PC-9 (cell line): ENCODE measurements around the gene DPYD.

Experiments
- EZH2 ChIP-seq: fragments of 200-600 bp; sonication (generic); IDR thresholded peaks from 2 replicates; pipeline ENCODE4 v1.8.0; 2017; ENCODE audit warnings: antibody characterized with exemption, low read depth
- TF ChIP-seq, protein P1 (sequence below): fragments of 200-600 bp; sonication (generic); conservative IDR thresholded peaks from 2 replicates; pipeline ENCODE4 v1.6.1; 2017; ENCODE audit warnings: mixed run types, antibody characterized with exemption, mild to moderate bottlenecking, moderate library complexity

DNA sequence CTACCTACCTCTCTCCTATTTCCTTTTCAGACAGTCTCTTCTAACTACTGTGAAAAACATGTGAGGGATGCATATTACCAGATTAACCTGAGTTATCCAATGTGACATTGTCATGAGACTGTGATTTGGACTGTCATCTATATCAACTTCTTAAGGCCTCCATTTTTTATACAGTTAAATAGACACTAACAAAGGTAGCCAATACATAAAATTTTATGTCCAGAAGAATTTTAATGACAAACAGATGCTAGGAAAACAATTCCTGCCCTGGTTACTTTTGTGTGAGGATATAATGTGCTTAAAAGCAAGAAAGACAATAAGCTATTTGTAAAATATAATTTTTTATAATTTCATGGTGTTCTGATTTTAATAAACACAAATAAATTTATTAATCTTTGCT, 136.2 kb downstream of the DPYD start:
- TF ChIP-seq, protein P1, sequence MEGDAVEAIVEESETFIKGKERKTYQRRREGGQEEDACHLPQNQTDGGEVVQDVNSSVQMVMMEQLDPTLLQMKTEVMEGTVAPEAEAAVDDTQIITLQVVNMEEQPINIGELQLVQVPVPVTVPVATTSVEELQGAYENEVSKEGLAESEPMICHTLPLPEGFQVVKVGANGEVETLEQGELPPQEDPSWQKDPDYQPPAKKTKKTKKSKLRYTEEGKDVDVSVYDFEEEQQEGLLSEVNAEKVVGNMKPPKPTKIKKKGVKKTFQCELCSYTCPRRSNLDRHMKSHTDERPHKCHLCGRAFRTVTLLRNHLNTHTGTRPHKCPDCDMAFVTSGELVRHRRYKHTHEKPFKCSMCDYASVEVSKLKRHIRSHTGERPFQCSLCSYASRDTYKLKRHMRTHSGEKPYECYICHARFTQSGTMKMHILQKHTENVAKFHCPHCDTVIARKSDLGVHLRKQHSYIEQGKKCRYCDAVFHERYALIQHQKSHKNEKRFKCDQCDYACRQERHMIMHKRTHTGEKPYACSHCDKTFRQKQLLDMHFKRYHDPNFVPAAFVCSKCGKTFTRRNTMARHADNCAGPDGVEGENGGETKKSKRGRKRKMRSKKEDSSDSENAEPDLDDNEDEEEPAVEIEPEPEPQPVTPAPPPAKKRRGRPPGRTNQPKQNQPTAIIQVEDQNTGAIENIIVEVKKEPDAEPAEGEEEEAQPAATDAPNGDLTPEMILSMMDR: no peak
- TF ChIP-seq EZH2: no peak
